Omental fat pad (tissue), 4 donors: Measurements from ENCODE around the gene CDH18. TPM values are rescaled to one million over a fixed set of nuclear protein-coding genes. Genes with fewer than 3 reads are reported as not detected.
"Not testable (repeated sequence)": the region's sequence is repeated elsewhere in the genome, so short reads cannot be mapped to it uniquely, and the experiment has no call there.

Experiments
- ATAC-seq: fragments of 150-250 bp; one replicate; pipeline ENCODE4 v1.9.1; 2016; ENCODE audit warnings: mild to moderate bottlenecking, moderate library complexity; ENCODE audit not compliant: low FRiP score
- DNase-seq: peaks from one replicate; pipeline ENCODE4 v3.0.0-alpha.2; 2019; ENCODE audit warnings: low spot score
- total RNA-seq, 4 donors: library from RNA; depleted of rRNA; stranded (reverse); fragments of >200 nt; gene quantifications; one replicate each; pipeline ENCODE4 v1.1.0, GENCODE V29; 2016
- TF ChIP-seq, protein P1 (sequence below), 3 donors: fragments of 450-650 bp; IDR thresholded peaks; one replicate each; pipeline ENCODE4 v1.5.1; 2016 to 2017; ENCODE audit warnings: antibody characterized with exemption in 3 of 3, mild to moderate bottlenecking in 3 of 3, moderate library complexity in 2 of 3

The CDH18 gene
- total RNA-seq, 4 donors from 2014 or later, result not detected

DNA sequence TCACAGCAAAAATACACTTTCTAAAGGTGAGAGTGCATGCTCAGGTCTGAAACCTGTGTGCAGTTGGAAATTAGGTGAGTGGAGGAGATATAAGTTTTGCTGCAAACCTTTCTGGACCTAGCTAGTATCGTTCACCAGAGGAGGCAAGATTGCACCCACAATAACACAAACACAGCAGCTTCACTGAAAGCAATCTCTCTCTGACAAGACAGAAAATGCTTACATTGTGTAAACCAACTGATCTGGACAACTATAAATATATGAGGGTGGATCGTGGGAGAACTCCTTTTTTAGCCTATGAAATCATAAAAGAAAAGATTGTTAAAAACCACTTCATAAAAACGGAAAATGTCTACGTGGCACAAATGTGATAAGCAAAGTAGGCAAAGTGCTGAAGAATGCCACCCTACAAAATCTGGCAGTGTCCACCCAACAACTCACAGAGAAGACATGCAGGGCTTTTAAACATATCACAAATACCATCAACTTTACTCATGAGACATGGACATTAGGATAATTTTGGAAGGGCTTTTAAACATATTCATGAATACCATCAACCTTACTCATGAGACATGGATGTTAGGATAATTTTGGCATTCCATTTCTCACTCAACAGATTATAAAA lies 134.3 kb downstream of the CDH18 start:
- TF ChIP-seq, protein P1, sequence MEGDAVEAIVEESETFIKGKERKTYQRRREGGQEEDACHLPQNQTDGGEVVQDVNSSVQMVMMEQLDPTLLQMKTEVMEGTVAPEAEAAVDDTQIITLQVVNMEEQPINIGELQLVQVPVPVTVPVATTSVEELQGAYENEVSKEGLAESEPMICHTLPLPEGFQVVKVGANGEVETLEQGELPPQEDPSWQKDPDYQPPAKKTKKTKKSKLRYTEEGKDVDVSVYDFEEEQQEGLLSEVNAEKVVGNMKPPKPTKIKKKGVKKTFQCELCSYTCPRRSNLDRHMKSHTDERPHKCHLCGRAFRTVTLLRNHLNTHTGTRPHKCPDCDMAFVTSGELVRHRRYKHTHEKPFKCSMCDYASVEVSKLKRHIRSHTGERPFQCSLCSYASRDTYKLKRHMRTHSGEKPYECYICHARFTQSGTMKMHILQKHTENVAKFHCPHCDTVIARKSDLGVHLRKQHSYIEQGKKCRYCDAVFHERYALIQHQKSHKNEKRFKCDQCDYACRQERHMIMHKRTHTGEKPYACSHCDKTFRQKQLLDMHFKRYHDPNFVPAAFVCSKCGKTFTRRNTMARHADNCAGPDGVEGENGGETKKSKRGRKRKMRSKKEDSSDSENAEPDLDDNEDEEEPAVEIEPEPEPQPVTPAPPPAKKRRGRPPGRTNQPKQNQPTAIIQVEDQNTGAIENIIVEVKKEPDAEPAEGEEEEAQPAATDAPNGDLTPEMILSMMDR (IDR thresholded peaks at IDR 0.05), result no peak
- no peak for DNase-seq
- ATAC-seq, result no peak

DNA sequence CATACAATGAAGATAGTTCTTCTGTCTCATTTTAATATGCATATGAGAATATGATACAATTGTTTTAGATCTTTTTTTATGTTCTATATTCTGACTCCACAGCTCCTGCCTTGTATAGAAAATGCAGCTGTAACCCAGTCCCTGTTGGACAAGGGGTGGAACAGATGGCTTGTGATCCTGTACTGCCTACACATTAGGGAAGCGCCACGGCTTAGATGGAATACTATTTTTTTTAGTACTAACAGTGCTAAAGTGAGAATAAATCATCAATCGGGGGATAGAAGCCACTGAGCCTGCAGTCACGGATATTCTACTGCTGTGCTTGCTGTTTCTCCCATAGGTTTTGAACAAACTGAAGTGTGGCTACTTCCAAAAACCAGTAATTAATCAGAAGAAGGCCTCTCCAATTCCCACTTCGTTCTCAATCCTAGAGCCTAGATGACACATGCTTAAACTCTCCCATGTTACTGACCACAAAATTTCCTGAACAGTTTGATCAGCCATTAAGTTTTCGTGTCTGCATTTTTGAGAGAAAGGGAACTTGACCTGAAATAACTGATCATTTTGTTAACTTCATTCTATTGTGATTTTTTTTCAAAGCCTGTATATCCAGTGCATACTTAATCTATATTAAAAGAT lies 150.3 kb downstream of the CDH18 start:
- DNase-seq, result no peak
- TF ChIP-seq, protein P1 (IDR thresholded peaks at IDR 0.05), result no peak
- no peak for ATAC-seq

DNA sequence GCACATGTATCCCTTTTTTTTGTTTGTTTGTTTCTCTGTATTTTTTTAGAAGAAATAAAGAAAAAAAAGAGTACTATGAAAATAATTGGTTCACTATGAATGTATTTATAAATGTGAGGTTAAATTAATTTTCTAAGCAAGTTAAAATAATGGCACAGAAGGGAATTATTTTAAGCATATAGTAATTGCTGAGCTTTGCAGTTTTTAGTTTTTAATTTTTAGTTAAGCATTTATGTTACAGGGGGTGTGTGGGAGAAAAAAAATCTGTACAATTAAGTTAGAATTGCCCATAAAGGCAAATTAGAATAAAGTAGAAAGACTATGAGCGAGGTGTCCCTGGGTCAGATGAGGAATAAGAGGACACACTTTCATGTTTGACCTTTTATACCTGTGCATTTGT lies 152.6 kb downstream of the CDH18 start:
- TF ChIP-seq, protein P1 (IDR thresholded peaks at IDR 0.05), result no peak
- no peak for DNase-seq
- no peak for ATAC-seq

DNA sequence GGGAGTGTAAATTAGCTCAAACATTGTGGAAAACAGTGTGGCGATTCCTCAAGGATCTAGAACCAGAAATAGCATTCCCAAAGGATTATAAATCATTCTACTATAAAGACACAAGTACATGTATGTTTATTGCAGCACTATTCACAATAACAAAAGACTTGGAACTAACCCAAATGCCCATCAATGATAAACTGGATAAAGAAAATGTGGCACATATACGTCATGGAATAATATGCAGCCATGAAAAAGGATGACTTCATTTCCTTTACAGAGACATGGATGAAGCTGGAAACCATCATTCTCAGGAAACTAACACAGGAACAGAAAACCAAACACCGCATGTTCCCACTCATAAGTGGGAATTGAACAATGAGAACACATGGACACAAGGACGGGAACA lies 175.3 kb downstream of the CDH18 start:
- not testable (repeated sequence) for DNase-seq, ATAC-seq

DNA sequence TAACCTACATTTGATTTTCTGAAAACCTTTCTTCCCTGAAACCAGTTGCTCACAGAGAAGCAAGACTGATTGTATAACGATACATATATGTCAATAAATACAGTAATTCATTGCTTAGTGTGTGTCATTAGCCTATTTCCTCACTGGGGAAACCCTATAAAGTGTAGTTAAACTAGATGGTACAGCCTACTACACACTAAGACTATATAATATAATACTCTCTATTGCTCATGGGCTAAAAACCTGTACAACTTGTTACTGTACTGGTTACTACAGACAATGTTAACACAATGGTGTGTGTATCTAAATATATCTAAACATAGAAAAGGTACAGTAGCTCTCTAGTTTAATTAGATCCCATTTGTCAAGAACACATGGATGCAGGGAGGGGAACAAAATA lies 181.2 kb downstream of the CDH18 start:
- ATAC-seq (no peak), DNase-seq (no peak)
- TF ChIP-seq, protein P1 (IDR thresholded peaks at IDR 0.05), result no peak

DNA sequence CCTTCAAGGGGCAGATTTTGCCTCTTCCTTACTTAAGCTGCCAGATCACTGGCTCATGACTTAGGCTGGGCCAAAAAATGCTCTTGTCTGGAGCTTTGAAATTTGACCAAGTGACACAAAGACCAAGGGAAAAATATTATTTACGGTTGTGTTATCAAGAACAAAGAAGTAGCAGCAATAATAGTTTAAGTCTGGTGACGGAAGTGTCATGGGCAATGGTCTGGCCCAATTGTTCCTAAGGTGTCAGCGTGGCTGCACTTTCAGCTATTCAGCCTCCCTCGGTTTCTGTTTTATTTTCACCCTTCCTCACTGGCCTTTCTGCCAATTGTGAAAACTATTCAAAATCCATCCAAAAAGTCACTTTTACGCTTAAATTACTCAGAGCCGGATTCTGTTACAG lies 185.3 kb downstream of the CDH18 start:
- TF ChIP-seq, protein P1 (IDR thresholded peaks at IDR 0.05), result no peak
- DNase-seq, result no peak
- no peak for ATAC-seq

DNA sequence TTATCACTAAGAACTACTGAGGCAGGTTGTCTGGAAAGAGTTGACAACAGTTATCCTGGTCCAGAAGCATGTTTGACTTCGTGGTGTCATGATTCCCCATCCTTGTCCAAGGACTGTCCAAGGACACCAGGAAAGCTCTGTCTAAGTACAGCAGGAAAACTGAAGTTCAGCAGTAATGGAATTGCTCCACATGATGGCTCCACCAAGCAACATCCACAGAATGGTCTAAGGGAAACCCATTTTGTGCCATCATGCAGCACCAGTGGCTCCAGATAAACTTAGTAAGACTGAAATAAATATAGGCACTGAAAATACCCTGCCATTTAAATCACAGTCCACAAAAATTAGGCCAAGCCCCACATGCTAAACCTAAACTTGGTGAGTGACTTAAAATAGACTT lies 192.8 kb downstream of the CDH18 start:
- TF ChIP-seq, protein P1 (IDR thresholded peaks at IDR 0.05), result no peak
- DNase-seq (no peak), ATAC-seq (no peak)
